ENCODE data around the gene CRYBB3.
"Not testable (repeated sequence)": the region's sequence is repeated elsewhere in the genome, so short reads cannot be mapped to it uniquely, and the experiment has no call there.

The CRYBB3 gene

DNA sequence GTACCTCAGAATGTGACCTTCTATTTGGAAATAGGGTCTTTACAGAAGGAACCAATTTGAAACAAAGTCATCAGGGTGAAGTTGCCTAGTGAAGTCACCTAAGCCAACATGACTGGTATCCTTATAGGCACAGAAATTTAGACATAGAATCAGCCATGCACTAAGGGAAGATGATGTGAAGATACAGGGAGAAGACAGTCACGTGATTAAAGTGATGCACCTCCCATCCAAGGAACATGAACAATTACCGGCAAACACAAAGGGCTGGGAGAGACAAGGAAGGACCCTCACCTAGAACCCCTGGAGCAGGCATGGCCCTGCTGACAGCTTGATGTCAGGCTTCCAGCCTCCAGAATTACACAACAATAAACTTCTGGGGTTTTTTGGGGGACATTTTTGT, 16.6 kb downstream of the CRYBB3 start:
- no peak for DNase-seq (ENCODE audit: low read depth)
- no peak for TF ChIP-seq CTCF (conservative IDR thresholded peaks at IDR 0.05; ENCODE audit: low read depth, low read length)
- no peak overlapping the region for H3K4me3 ChIP-seq (ENCODE audit: low read length)

DNA sequence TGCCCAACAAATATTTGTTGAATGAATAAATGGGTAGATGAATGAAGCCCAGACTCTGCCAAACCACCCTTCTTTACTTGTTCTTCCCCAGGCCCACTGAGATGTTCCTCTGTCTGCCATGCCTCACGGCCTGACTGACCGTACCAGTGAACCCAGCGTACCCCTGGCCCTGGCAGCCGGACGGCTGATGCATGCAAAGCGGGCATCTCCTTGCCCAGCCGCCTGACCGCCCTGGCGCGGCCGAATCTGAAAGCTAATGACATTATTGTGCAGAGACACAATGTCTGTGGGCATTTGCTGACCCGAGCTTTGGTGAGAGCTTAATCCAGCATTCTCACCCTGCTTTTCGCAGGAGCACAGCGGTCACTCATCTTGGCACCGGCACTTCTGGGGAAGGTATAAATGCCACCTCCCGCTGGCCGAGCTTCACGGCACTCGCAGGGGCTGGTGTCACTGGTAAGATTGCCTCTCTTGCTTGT, 19.6 kb downstream of the CRYBB3 start, which contains the start of gene CRYBB2:
Gene CRYBB2, plus strand, starts transcription at position 429 of the 479 bp plus-strand sequence. CDS start 1,791 bp downstream, outside the sequence.
- no peak within 1 kb of the TSS for H3K4me3 ChIP-seq (ENCODE audit: low read length)
- TF ChIP-seq CTCF (conservative IDR thresholded peaks at IDR 0.05; ENCODE audit: low read depth, low read length) = no peak
- DNase-seq (ENCODE audit: low read depth) = no peak

GRCh38 chr22:25219948-25220442, 20.3 kb downstream of the CRYBB3 start:
- DNase-seq (ENCODE audit: low read depth) = no peak
- no peak for TF ChIP-seq CTCF (conservative IDR thresholded peaks at IDR 0.05; ENCODE audit: low read depth, low read length)

GRCh38 chr22:25221790-25222189, 22.1 kb downstream of the CRYBB3 start:
- DNase-seq (ENCODE audit: low read depth) = no peak
- no peak for TF ChIP-seq CTCF (conservative IDR thresholded peaks at IDR 0.05; ENCODE audit: low read depth, low read length)

More at GRCh38 chr22:25219948-25220442, 20.3 kb downstream of the CRYBB3 start:
- H3K4me3 ChIP-seq (ENCODE audit: low read length) = no peak overlapping the region

GRCh38 chr22:25223269-25223850, 23.7 kb downstream of the CRYBB3 start:
- TF ChIP-seq CTCF (conservative IDR thresholded peaks at IDR 0.05; ENCODE audit: low read depth, low read length) = no peak
- H3K4me3 ChIP-seq (ENCODE audit: low read length) = no peak overlapping the region
- no peak for DNase-seq (ENCODE audit: low read depth)

More at GRCh38 chr22:25221790-25222189, 22.1 kb downstream of the CRYBB3 start:
- no peak overlapping the region for H3K4me3 ChIP-seq (ENCODE audit: low read length)

GRCh38 chr22:25228822-25229221, 29.2 kb downstream of the CRYBB3 start:
- H3K4me3 ChIP-seq (ENCODE audit: low read length) = no peak overlapping the region
- no peak for DNase-seq (ENCODE audit: low read depth)
- no peak for TF ChIP-seq CTCF (conservative IDR thresholded peaks at IDR 0.05; ENCODE audit: low read depth, low read length)

GRCh38 chr22:25230760-25231159, 31.1 kb downstream of the CRYBB3 start:
- DNase-seq (ENCODE audit: low read depth); H3K4me3 ChIP-seq (ENCODE audit: low read length): not testable (repeated sequence)

All from retinal pigment epithelial cell (primary cell).